ENCODE results near the gene HMGN2. TPM values are rescaled to one million over a fixed set of nuclear protein-coding genes. Genes with fewer than 3 reads are reported as not detected.

Gene HMGN2
- total and polyA plus RNA-seq, 2 of the 13 experiments (the other 11 are each of a cell fraction or from before 2014, with no cell fraction given): 63.4 to 343 TPM

- 0 out of 2 replicates have a peak, but pooled peaks have one; percentile 50 for TF ChIP-seq PREB (CRISPR knock-in tag; IDR thresholded peaks at IDR 0.05)
- TF ChIP-seq ZBTB40 (IDR thresholded peaks at IDR 0.05): peak; percentile 67
- peak; percentile 98 for TF ChIP-seq ZBTB40 (CRISPR knock-in tag; IDR thresholded peaks at IDR 0.05)
- no peak for TF ChIP-seq ZBTB7A (CRISPR knock-in tag; IDR thresholded peaks at IDR 0.05)
- TF ChIP-seq IKZF5 (CRISPR knock-in tag; IDR thresholded peaks at IDR 0.05): no peak
- TF ChIP-seq KDM5B (CRISPR knock-in tag; IDR thresholded peaks at IDR 0.05; ENCODE audit: borderline replicate concordance): no peak
- 0 out of 2 replicates have a peak, but pooled peaks have one; percentile 14 for TF ChIP-seq HNRNPL (IDR thresholded peaks at IDR 0.05; ENCODE audit: low read depth, low read length)
- TF ChIP-seq YY1 (IDR thresholded peaks at IDR 0.05; ENCODE audit: insufficient read depth, insufficient replicate concordance, low read depth, low read length): peak; percentile 93
- peak; percentile 76 for TF ChIP-seq NFYC (CRISPR knock-in tag; IDR thresholded peaks at IDR 0.05)
- no peak for TF ChIP-seq ZNF775 (CRISPR knock-in tag; IDR thresholded peaks at IDR 0.05; ENCODE audit: borderline replicate concordance)
- peak; percentile 8; the same call in 1 of the 2 replicates for TF ChIP-seq ZNF574 (CRISPR knock-in tag; IDR thresholded peaks at IDR 0.05)
- peak; percentile 36 for TF ChIP-seq AGO1 (IDR thresholded peaks at IDR 0.05; ENCODE audit: low read depth, low read length, poor library complexity, severe bottlenecking)
- TF ChIP-seq IRX3 (CRISPR knock-in tag; IDR thresholded peaks at IDR 0.05; ENCODE audit: borderline replicate concordance, low read depth): peak; percentile 74; the same call in 1 of the 2 replicates
- 0 out of 2 replicates have a peak, but pooled peaks have one; percentile 6 for TF ChIP-seq ZNF674 (CRISPR knock-in tag; IDR thresholded peaks at IDR 0.05; ENCODE audit: low read depth)
- peak; percentile 40; the same call in 1 of the 2 replicates for TF ChIP-seq ZNF430 (CRISPR knock-in tag; IDR thresholded peaks at IDR 0.05)
Observed at GRCh38 chr1:26472320-26472900, at the start of gene HMGN2 (continued).

Measured in HepG2 (cell line).